Fibroblast of skin of abdomen (primary cell): ENCODE data around the gene SCNN1A.
A peak's percentile ranks its signal among the peaks of the same experiment; 100 is the strongest.
"Not testable (repeated sequence)": the region's sequence is repeated elsewhere in the genome, so short reads cannot be mapped to it uniquely, and the experiment has no call there.

ENCODE experiments used
- DNase-seq: peaks from one replicate; pipeline ENCODE4 v3.0.0-alpha.2; 2013

Gene SCNN1A

DNA sequence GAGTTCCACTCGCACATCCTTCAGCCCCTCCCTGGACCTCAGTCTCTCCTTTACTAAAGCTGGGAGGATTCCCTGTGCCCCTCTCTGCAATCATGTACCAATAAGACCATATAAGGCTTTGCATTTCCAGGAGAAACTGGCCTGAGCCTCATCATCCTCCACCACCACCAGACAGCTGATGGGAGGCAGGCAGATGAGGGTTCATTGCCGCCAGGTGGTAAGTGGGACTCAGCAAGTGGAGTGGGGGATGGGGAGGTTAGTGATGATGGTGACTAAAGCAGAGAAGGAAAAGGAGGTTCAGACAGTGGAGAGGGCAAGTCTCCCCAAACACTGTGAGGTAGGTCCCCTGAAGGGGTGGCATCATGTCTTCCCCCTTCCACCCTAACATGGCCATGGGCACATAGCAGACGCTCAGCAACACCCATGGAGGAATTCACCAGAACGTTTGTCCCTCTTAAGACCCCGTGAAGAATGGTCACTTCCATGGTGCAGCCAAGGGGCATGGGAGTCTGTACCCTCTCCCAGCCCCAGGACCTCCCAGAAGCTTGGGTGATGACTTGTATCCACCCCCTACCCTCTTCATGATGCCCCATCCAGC lies 29.0 kb downstream of the SCNN1A start:
- DNase-seq = no peak

DNA sequence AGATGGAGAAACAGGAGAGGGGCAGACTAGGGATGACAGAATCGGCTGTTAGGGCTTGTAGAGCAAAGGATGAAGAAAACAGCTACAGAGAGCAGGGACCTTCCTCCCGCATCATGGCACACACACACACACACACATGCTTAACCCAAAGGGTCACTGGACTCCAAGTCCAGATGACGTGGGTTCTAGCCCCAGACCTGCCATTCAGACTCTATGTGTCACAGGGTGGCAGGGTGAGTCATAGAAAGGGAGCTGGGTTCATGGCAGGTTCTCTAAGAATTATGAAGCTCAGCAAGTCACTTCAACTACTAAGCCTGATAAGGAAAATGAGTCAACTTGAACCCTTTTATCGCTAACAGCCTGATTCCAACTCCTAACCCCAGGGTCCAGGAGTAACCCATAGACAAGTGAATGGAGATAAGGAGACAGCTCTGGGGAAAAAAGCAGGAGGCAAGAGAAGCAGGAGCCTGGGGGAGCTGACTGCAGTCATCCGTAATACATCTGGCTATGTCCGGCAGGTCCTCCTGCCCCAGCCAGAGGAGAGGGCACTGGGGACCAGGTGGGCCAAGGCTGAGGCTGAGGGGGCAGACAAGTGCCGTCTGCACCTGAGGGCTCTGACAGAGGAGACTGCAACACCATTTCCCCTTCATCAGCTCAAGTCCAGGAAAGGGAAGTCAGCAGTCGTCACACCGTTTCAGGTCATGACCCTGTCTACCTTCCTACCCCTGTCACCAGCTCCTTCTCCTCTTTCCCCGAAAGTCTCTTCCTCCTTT lies 29.9 kb downstream of the SCNN1A start:
- peak; percentile 80 for DNase-seq

DNA sequence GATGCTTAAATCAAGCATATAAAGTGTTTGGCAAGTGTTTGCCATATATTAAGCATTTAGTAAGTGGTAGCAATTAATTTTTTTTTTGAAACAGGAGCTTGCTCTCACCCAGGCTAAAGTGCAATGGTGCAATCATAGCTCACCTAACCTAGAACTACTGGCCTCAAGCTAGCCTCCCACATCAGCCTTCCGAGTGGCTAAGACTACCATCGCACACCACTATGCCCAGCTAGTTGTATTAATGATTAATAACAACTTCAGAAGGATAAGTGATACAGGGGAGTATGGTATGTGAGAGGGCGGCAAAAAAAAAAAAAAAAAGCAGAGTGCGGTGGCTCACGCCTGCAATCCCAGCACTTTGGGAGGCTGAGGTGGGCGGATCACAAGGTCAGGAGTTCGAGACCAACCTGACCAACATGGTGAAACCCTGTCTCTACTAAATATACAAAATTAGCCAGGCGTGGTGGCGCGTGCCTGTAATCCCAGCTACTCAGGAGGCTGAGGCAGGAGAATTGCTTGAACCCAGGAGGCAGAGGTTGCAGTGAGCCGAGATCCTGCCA lies 31.2 kb downstream of the SCNN1A start:
- DNase-seq = not testable (repeated sequence)

DNA sequence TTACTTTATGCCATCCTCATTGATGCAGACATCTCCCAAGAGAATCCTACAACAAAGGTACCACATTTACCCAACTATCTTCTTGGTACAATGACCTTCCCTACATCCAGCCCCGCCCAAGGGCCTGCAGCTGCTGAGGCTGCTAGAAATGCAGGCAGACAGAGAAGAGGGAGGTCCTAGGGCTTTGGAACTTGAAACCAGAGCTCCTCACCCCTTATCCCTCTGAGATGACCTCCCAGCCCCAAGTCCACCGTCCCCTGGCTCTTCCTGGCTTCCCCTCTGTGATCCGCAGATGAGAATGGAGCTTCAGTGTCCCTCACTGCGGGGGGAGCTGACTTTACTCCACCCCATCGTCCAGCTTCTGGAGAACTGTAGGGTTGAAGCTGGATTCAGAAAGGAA lies 31.8 kb downstream of the SCNN1A start:
- no peak for DNase-seq

DNA sequence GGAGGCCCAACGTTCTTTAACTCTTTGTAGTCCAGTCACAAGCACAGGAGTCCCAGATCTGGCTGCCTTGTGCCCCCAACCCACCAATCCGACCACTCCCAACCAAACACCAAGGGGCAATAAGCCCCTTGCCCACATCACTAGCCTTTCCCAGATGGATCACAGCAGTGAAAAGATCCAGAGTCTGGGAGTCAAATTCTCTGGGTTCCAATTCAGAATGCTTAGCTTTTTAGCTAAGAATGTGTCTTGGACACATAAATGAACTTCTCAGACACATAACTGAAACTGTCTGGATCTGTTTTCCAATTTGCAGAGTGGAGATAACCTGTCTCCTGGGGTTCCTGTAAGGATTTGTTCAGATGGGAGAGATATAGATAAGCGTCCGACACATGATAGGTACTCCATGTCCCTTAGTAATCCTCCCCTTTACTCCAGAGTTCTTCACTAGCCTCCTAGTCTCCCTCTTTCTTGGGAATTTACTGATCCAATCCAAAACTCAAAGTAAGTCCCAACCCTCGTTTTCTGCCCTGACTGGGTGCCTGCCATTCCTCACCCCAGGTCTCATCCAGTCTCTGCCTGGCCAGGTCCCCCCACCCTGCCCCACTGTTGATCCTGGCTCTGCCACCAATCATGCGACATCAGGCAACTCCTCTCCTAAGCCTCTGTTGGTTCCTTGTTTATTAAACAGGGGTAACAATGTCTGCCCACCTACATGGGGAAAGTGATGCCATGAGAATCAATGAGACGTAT lies 33.0 kb downstream of the SCNN1A start:
- no peak for DNase-seq

DNA sequence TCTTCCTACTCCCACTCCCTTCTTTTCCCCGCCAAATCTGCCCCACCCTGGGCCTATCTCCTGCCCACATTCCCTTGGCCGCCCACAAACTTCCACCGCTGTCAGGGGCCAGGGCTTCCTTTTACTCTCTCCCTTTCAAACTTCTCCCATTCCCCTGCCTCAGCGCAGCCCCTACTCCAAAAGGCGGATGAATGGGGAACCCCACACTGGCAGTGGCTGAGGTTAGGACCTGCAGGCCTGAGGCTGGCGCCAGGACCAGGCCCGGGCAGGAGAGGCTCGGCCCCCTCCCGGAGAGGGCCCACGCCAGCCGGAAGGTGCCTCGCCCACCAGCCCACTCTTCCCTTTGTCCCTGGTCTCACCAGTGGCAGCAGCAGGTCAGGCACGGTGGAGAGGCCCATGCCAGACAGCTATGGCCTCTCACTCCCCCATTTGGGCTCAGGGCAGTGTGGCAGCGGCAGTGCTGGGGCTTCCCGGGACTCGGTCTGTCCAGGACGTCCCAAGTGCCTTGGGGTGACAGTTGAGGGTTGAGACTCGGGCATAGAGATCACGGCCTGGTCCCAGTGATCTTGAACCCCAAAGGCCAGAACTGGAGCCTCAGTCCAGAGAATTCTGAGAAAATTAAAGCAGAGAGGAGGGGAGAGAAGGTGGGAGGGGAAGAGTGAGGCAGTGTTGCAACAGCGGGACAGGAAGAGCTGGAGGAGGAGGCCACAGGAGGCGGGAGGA lies 33.8 kb downstream of the SCNN1A start, which contains the start of gene TNFRSF1A:
Gene TNFRSF1A, minus strand, starts transcription at position 660 of the 723 bp plus-strand sequence. Its CDS starts 262 bp downstream, at position 398.
- peak; percentile 81 for DNase-seq

DNA sequence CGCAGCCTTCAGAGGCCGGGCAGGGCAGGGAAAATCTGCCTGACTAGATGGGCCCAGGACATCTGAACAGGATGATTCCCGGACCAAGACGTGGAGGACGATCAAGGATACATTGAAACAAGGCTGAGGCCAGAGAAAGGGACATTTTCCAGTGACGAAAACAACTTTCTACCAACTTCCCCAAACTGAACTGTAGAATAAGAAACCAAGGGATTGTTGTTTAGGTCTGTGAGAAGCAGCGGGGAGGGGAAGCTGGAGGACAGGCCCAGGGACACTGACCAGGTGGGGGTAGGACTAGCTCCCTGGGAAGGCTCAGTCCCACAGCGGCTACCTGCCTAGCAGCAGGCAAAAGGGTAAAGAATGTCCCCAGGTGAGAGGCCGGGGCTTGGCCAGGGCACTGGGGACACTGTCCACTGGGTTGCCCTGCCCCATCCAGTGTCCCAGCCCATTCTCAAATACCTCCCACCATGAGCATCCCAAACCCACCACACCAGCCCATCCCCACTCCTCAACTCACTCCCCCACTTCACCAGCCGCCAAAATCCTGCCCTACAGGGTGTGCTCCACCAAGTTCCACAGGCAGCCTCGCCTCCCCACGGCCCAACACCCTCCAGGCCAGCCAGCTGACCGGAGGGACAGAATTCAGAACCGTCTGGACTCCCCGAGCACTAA lies 34.5 kb downstream of the SCNN1A start:
- DNase-seq = no peak

DNA sequence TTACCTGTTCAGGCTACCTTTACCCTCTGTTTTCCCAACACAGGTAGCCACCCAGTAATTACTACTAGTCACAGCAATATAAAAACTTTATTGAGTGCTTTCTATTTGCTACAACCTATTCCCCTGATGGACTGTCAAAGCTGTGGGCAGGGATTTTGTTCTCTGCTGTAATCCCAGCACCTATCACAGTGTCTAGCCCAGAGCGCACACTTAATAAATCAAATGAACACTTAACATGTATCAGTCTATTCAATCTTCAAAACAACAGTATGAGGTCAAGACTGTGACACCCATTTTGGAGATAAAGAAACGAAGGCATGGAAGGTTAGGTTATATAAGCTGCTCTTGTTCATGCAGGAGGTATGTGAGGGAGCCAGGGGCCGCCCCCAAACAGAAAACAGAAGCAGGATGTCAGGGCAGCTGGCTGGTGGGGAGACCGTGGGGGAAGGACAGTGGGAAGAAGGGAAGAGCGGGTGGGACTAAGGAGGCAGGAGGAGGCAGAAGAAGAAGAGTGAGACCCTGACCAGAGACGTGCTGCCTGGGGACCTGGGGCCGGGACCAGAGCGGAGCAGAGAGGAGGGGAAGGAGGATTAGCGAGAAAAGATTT lies 35.2 kb downstream of the SCNN1A start:
- peak; percentile 76 for DNase-seq

DNA sequence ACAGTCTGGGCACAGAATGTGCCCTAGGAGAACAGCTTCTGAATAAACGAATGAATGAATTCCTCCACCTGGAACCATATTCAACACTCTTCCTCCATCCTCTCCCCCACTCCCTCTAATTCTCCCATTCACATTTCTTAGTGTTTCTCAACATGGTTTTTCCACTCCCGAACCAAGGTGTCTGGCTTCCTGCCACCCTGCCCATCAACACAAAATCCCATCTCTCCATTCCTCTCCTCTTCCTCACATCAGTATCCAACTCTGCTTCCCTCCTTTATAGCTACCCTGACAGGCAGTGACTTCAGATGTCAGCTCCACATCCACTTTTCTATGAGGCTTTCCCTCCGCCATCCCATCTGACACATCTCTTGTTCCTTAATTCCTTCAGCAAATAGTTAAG lies 36.4 kb downstream of the SCNN1A start:
- no peak for DNase-seq

DNA sequence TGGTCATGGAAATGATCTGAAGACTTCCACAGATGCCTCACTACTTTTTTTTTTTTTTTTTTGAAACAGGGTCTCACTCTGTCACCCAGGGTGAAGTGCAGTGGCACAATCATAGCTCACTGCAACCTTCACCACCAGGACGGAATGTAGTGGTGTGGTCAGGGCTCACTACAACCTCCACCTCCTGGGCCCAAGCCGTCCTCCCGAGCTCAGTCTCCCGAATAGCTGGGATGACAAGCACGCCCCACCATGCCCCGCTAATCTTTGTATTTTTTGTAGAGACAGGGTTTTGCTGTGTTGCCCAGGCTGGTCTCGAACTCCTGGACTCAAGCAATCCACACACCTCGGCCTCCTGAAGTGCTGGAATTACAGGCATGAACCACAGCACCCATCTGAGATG lies 36.8 kb downstream of the SCNN1A start:
- DNase-seq = not testable (repeated sequence)

DNA sequence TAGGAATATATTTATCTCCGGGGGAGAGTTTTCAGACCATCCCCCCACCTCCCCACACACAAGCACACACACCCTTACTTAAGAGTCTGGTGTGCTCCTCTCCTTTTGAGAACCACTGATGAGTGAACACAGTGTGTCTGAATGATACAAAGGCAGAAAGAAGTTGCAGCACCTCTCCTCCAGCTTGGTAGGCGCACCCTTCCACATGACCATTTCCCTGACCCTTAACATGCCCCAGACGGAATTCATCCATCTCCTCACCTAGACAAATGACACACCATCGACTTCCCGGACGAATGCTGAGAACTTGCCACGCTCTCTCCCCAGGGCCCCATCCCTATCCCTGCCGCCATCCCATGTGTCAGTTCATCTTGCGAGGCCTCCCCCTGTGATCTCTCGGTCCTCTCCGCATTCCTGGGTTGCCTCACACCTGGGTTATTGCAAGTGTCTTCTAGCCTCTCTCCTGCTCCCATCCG lies 37.4 kb downstream of the SCNN1A start:
- DNase-seq = no peak

DNA sequence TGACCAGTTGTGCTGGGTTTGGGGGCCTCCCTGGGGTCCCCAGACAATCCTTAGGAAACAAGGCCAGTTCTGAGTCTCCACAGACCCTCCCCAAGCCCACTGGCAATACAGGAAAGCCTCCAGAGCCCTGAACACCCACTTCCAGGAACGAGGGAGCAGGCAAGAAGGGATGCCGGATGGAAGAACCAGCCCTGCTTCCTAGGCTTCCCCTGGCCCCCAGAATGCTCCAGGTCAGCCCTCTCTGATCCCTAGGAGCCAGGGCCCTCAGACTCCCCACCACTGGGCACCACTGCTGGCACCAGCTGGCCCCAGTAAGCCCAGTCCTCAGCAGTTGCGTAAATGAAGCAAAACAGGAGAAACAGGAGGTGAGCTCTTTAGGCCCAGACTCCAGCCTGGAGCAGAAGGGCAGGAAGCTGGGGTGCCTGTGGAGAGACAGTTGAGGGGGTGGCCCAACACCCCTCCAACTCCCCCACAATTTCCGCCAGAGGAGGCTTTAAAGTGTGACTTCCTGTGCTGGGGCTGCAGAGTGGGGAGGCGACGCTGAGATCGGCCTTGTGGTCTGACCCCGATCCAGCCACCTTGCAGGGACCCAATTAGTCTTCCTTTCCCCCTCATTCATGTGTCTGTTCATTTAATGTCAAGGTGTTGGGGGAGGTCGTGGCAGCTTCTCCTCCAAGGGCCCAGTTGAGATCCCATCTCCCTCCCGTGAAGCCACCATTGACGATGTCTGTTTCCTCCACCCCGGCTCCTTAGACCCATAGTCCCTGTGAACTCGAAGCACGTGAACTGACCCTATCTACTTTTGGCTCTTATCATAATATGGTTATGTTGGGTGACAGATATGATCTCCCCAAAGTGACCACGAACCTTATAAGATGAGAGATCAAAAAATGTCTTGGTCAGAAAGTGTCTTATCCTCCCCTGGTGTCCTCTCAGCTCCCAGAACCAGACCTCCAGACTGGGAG lies 38.2 kb downstream of the SCNN1A start:
- DNase-seq = no peak

DNA sequence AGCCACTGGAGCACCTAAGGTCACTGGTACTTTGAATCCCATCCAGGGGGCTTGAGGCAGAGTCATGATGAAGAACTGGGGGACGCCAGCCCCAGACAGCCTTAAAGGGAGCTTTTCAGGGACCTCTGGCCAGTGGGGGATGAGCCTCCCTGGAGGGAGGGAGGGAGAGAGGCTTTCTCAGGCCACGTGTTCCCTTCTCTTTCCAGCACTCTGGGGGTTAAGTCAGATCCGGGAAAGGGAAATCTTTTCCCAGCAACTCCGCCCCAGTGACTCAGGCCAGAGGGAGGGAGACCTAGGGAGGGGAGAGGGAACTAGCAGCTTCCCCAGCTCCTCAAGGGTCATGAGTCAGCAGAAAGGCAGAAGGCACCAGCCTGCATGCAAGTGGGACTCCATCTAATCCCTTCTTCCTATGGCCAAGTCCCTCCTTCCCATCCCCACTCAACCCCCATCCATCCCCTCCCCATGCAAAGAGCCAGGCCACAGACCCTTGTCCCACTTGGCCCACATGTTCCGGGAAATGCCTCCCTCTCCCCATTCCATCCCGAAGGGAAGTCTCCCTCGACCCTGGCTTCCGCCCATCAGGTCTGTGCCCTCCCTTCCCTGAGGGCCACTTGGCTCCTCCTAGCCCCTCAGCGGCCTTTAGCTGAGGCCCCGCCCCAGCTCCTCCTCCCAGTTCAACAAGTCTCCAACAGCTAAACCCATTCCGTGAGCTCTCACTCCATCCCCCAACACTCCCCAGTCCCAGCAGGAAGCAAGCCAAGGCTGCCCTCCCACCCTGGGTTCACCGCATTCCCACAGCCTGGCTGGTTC lies 39.1 kb downstream of the SCNN1A start:
- DNase-seq = peak; percentile 100

DNA sequence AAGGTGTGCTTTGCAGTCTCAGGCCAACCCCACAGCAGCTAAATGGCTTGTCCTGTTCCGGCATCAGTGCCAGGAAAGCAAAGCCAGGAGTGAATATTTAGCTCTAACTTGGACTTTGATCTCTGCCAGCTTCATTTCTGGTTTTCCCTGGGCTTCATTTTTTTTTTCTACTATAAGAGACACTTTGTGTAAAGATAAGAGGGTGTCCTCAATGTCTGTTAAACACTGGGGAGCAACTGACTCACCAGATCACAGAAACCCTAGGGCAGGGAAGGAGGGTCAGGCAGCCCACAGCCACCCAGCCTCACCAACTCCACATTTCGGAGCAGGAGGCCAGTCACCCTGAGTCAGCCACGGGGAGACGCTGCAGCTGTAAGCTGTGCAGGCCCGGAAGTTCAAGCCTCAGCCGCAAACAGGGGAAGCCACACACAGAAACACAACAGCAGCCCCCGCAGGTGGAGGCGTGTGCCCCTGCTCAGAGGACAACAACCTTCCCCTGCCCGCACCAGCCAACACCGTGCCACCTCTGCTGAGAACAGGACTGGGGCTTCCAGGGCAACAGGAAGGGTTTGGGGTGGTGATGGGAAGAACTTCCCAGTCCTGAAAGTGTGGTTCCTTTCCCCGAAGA lies 39.8 kb downstream of the SCNN1A start:
- DNase-seq = peak; percentile 82

DNA sequence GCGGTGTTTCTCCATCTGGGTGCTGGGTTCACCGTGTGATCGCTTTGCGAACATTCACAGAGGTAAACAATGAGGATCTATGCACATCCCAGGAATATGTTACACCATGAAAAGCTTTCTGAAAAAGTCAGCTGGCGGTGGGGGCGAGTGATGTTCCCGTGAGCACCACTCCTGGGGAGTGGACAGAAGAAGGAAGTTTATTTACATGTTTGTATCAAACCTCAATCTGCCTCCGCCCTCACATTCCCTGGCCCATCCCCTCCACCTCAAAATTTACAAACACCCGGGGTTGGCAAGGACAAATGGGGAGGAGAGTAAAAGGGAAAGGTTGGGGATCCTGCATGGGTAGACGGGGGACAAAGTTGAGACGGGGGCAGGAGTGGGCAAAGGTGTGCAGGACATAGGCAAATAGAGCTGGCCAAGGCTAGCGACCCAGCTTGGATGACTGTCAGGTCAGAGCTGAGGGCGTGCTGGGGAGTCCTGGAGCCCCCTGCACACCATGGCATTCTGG lies 40.4 kb downstream of the SCNN1A start:
- DNase-seq = no peak

DNA sequence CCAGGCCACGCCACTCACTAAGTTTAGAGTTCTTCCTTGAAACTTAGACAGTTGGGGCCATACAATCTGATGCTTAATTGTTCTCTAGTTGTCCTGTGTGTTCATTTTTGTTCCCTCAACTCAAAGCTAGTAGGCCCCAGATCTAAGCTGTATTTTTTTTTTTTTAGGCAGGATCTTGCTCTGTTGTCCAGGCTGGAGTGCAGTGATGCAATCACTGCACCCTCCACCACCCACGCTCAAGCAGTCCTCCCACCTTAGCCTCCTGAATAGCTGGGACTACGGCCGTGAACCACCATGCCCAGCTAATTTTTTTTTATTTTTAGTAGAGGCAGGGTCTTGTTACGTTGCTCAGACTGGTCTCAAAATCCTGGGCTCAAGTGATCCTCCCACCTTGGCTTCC lies 41.0 kb downstream of the SCNN1A start:
- DNase-seq = no peak

DNA sequence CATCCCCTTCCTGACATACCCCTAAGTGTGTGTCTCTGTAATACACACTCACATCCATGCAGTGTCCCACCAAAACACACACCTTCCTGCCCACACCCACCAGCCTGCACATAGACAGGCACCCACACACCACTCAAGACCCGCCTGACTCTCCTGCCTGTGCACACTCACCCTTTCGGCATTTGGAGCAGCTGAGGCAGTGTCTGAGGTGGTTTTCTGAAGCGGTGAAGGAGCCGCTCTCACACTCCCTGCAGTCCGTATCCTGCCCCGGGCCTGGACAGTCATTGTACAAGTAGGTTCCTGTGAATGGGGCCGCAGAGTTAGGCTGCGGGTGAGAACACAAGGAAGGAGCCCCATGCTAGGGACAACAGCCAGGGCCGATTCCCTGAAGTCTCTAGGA lies 41.8 kb downstream of the SCNN1A start:
- peak; percentile 75 for DNase-seq

DNA sequence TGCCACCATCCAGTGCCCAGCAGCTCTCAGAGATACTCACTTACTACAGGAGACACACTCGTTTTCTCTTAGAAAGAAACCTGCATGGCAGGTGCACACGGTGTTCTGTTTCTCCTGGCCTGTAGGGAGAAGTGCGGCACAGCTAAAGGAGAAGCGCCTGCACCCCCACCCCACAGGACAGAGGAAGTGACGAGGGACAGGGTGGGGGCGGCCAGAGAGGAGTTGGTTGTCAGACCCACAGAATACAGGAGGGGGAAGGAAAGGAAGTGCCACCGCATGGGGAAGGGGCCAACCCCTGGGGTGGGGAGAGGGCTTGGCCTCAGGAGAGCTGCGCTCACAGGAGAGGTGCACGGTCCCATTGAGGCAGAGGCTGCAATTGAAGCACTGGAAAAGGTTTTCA lies 42.3 kb downstream of the SCNN1A start:
- DNase-seq = no peak
